ENCODE data around the gene ECEL1. TPM values are rescaled to one million over a fixed set of nuclear protein-coding genes. Genes with fewer than 3 reads are reported as not detected.

ECEL1 gene
- total and polyA plus RNA-seq, 9 of the 15 experiments (the other 6 are each of a cell fraction or from before 2014, with no cell fraction given) = 0.09 TPM; not detected in 8

- no TSS peak for BruUV-seq (replicated peaks)
- ATAC-seq = no peak
- peaks cover 0 to 9% of the 10 kb centered on the region in 2 experiments; a peak in 1 of 5 replicates for H3K27me3 ChIP-seq (ENCODE audit: control insufficient read depth in 2 of 2, insufficient read depth in 2 of 2, low read length in 2 of 2)
- TF ChIP-seq HES1 (IDR thresholded peaks at IDR 0.05; ENCODE audit: low read depth) (no peak), CCNT2 (IDR thresholded peaks at IDR 0.05; ENCODE audit: borderline replicate concordance, extremely low read depth, insufficient read length, low read depth, low read length) (no peak), SMARCA5 (IDR thresholded peaks at IDR 0.05) (no peak), CREB3L1 (IDR thresholded peaks at IDR 0.05; ENCODE audit: borderline replicate concordance, low read depth) (no peak), HMGXB4 (CRISPR knock-in tag; IDR thresholded peaks at IDR 0.05) (no peak), ZNF766 (CRISPR knock-in tag; conservative IDR thresholded peaks at IDR 0.05) (no peak), ZNF57 (CRISPR knock-in tag; IDR thresholded peaks at IDR 0.05) (no peak), FOXJ3 (CRISPR knock-in tag; IDR thresholded peaks at IDR 0.05) (no peak), FOXK1 (CRISPR knock-in tag; IDR thresholded peaks at IDR 0.05; ENCODE audit: borderline replicate concordance) (no peak), ZNF75A (CRISPR knock-in tag; IDR thresholded peaks at IDR 0.05) (no peak), POLR2AphosphoS5 (IDR thresholded peaks at IDR 0.05; ENCODE audit: control insufficient read depth, insufficient read depth, low read depth, low read length) (no peak), NCOA4 (IDR thresholded peaks at IDR 0.05; ENCODE audit: partially characterized antibody) (no peak), SMAD3 (CRISPR knock-in tag; conservative IDR thresholded peaks at IDR 0.05) (no peak), BCLAF1 (IDR thresholded peaks at IDR 0.05; ENCODE audit: borderline replicate concordance in 1 of 2, control insufficient read depth in 1 of 2, low read depth in 2 of 2, low read length in 1 of 2) (no peak), HMBOX1 (IDR thresholded peaks at IDR 0.05) (no peak)
These were observed 22.6 kb downstream of the ECEL1 start for GRCh38 chr2:232465061-232465460.

More at GRCh38 chr2:232465061-232465460, 22.6 kb downstream of the ECEL1 start:
- Histone ChIP-seq H3K27ac (ENCODE audit: extremely low read depth, low read depth, low read length) (no peak overlapping the region), H3K79me2 (ENCODE audit: control insufficient read depth, insufficient read depth, low read length) (no peaks in the 10 kb centered on the region), H4K20me1 (replicated peaks; ENCODE audit: control insufficient read depth, insufficient read depth, low read length) (no peaks in the 10 kb centered on the region), H3K36me3 (ENCODE audit: control insufficient read depth, insufficient read depth, low read length) (no peaks in the 10 kb centered on the region), H3K4me3 (no peak overlapping the region), H3K9me1 (ENCODE audit: control insufficient read depth, insufficient read depth, low read length) (no peaks in the 10 kb centered on the region), H3K4me1 (replicated peaks in 1 of 2; ENCODE audit: control insufficient read depth in 2 of 2, insufficient read depth in 2 of 2, low read length in 2 of 2) (no peaks in the 10 kb centered on the region), H3K9me3 (replicated peaks; ENCODE audit: control insufficient read depth, insufficient read depth, low read depth, low read length) (no peaks in the 10 kb centered on the region), H3K4me2 (ENCODE audit: insufficient read depth, low read length) (no peak overlapping the region), H3K9ac (ENCODE audit: insufficient read depth in 1 of 2, low read depth in 2 of 2, low read length in 2 of 2) (no peak overlapping the region), H2AFZ (ENCODE audit: low read depth, low read length) (no peak overlapping the region)
- ChIA-PET POLR2A (interaction anchor here (0.7 to 1.0 kb wide), 2 partner anchors 46 to 75 kb away, joined by 3 read pairs; partner anchors contain the start of gene CHRNG), CTCF (ENCODE audit: low intra/inter-chr PET ratio) (no interaction called here)
- intact Hi-C loops (cut with micrococcal nuclease) = no loop called here
- DNase-seq (ENCODE audit: extremely low read depth in 1 of 4, low spot score in 3 of 4) = no peak
- no peak for FAIRE-seq
- 4% methylated on average over 5 of the region's 6 CpGs for WGBS (ENCODE audit: insufficient coverage, low coverage, missing lambda C conversion rate)
- in situ Hi-C loops (cut with MboI) = no loop called here
